Muscle of leg (tissue), 11 donors: ENCODE data around the gene SLC23A2. TPM values are rescaled to one million over a fixed set of nuclear protein-coding genes. Genes with fewer than 3 reads are reported as not detected.

Experiments
- DNase-seq: peaks from one replicate; pipeline ENCODE4 v3.0.0; 2013
- H3K27ac ChIP-seq: one replicate; pipeline ENCODE4 v1.5.1; 2013; ENCODE audit warnings: mild to moderate bottlenecking, low read length, control low read depth
- H3K27me3 ChIP-seq: one replicate; pipeline ENCODE4 v1.6.1; 2013; ENCODE audit warnings: low read length; ENCODE audit not compliant: control insufficient read depth, insufficient read depth
- H3K36me3 ChIP-seq: one replicate; pipeline ENCODE4 v1.6.1; 2013; ENCODE audit warnings: low read length; ENCODE audit not compliant: control insufficient read depth, insufficient read depth
- H3K4me1 ChIP-seq: one replicate; pipeline ENCODE4 v1.6.1; 2013; ENCODE audit warnings: low read length; ENCODE audit not compliant: control insufficient read depth, insufficient read depth
- H3K4me3 ChIP-seq: one replicate; pipeline ENCODE4 v1.5.1; 2013; ENCODE audit warnings: low read length, control low read depth
- H3K9me3 ChIP-seq: replicated peaks from 2 replicates; pipeline ENCODE4 v1.6.1; 2013; ENCODE audit warnings: low read depth, low read length; ENCODE audit not compliant: control insufficient read depth
- WGBS: methylation state at CpG from one replicate; pipeline ENCODE4 v1.1.5; 2013; ENCODE audit warnings: missing lambda C conversion rate; ENCODE audit not compliant: insufficient coverage; 5-methylcytosine and 5-hydroxymethylcytosine counted together
- polyA plus RNA-seq, 8 donors: library from polyadenylated mRNA; unstranded; fragments of 120-200 nt; gene quantifications; one replicate each; pipeline versions ENCODE4 v1.2.1 to v1.2.3, GENCODE V29; 2013; ENCODE audit warnings: inconsistent platforms in 1 of 8, low replicate concordance in 1 of 8; ENCODE audit not compliant: insufficient read length in 8 of 8, insufficient read depth in 1 of 8
- total RNA-seq: library from RNA; stranded (reverse); fragments of 120-200 nt; gene quantifications from one replicate; pipeline ENCODE4 v1.2.4, GENCODE V29; 2013

The SLC23A2 gene
- total and polyA plus RNA-seq, 9 donors: 7.6 to 13.7 (median 10.6) TPM

- Histone ChIP-seq H3K27me3 (no peaks in the 10 kb centered on the region), H3K36me3 (no peaks in the 10 kb centered on the region), H3K4me1 (peaks cover 3% of the 10 kb centered on the region), H3K9me3 (no peaks in the 10 kb centered on the region), H3K4me3 (no peak overlapping the region), H3K27ac (no peak overlapping the region)
- WGBS: 33% methylated on average over 1 of the region's 5 CpGs
- DNase-seq: peak; percentile 46
These were observed 63.6 kb downstream of the SLC23A2 start for GRCh38 chr20:4937407-4938319.

GRCh38 chr20:4936851-4937406, 64.4 kb downstream of the SLC23A2 start:
- Histone ChIP-seq H3K27ac (no peak overlapping the region), H3K36me3 (no peaks in the 10 kb centered on the region), H3K9me3 (no peaks in the 10 kb centered on the region), H3K4me3 (no peak overlapping the region), H3K27me3 (no peaks in the 10 kb centered on the region), H3K4me1 (peaks cover 3% of the 10 kb centered on the region)
- no peak for DNase-seq
- 90% methylated on average over 4 of the region's 12 CpGs for whole genome bisulfite sequencing

- no peak for DNase-seq
- no peaks in the 10 kb centered on the region for H3K27me3 ChIP-seq
- H3K4me1 ChIP-seq: peaks cover 3% of the 10 kb centered on the region
- H3K36me3 ChIP-seq: peaks cover 1% of the 10 kb centered on the region
- no peak overlapping the region for H3K4me3 ChIP-seq
- no peaks in the 10 kb centered on the region for H3K9me3 ChIP-seq
- no peak overlapping the region for H3K27ac ChIP-seq
- 91% methylated on average over 5 of the region's 6 CpGs for WGBS
These were observed 64.9 kb downstream of the SLC23A2 start for GRCh38 chr20:4936392-4936850.

- no CpG with 5 or more reads among the region's 2 CpGs for WGBS
- Histone ChIP-seq H3K27ac (no peak overlapping the region), H3K36me3 (peaks cover 9% of the 10 kb centered on the region), H3K9me3 (no peaks in the 10 kb centered on the region), H3K4me1 (no peaks in the 10 kb centered on the region), H3K27me3 (no peaks in the 10 kb centered on the region), H3K4me3 (no peak overlapping the region)
- peak; percentile 58 for DNase-seq
These were observed 69.2 kb downstream of the SLC23A2 start for GRCh38 chr20:4932061-4932460.

- Histone ChIP-seq H3K36me3 (peaks cover 10% of the 10 kb centered on the region), H3K4me3 (no peak overlapping the region), H3K27me3 (no peaks in the 10 kb centered on the region), H3K4me1 (peaks cover 12% of the 10 kb centered on the region), H3K9me3 (no peaks in the 10 kb centered on the region), H3K27ac (no peak overlapping the region)
- no peak for DNase-seq
- no CpG with 5 or more reads among the region's 5 CpGs for WGBS
These were observed 71.5 kb downstream of the SLC23A2 start for GRCh38 chr20:4929686-4930397.

GRCh38 chr20:4926531-4927156, 74.7 kb downstream of the SLC23A2 start:
- Histone ChIP-seq H3K27me3 (no peaks in the 10 kb centered on the region), H3K9me3 (no peaks in the 10 kb centered on the region), H3K4me1 (peaks cover 15% of the 10 kb centered on the region), H3K36me3 (peaks cover 10% of the 10 kb centered on the region), H3K4me3 (no peak overlapping the region), H3K27ac (peak overlapping the region; percentile 71)
- DNase-seq: no peak
- whole genome bisulfite sequencing: 80% methylated on average over 4 of the region's 6 CpGs

- H3K27ac ChIP-seq: peak overlapping the region; percentile 71
- H3K4me3 ChIP-seq: no peak overlapping the region
- H3K36me3 ChIP-seq: peaks cover 6% of the 10 kb centered on the region
- H3K4me1 ChIP-seq: peaks cover 15% of the 10 kb centered on the region
- DNase-seq: peak; percentile 85
- H3K27me3 ChIP-seq: no peaks in the 10 kb centered on the region
- H3K9me3 ChIP-seq: no peaks in the 10 kb centered on the region
- 52% methylated on average over 6 of the region's 15 CpGs for WGBS
These were observed 75.3 kb downstream of the SLC23A2 start for GRCh38 chr20:4925842-4926530.

GRCh38 chr20:4924446-4924845, 76.9 kb downstream of the SLC23A2 start:
- no peak overlapping the region for H3K27ac ChIP-seq
- no peaks in the 10 kb centered on the region for H3K27me3 ChIP-seq
- WGBS: 86% methylated on average over 2 of the region's 2 CpGs

GRCh38 chr20:4924032-4924431, 77.3 kb downstream of the SLC23A2 start:
- Histone ChIP-seq H3K27ac (no peak overlapping the region), H3K27me3 (no peaks in the 10 kb centered on the region), H3K4me3 (no peak overlapping the region), H3K9me3 (no peaks in the 10 kb centered on the region), H3K4me1 (peaks cover 15% of the 10 kb centered on the region), H3K36me3 (peaks cover 9% of the 10 kb centered on the region)
- no peak for DNase-seq
- 78% methylated on average over 5 of the region's 6 CpGs for WGBS

More at GRCh38 chr20:4924446-4924845, 76.9 kb downstream of the SLC23A2 start:
- DNase-seq: no peak
- H3K36me3 ChIP-seq: peaks cover 6% of the 10 kb centered on the region
- no peaks in the 10 kb centered on the region for H3K9me3 ChIP-seq
- peaks cover 15% of the 10 kb centered on the region for H3K4me1 ChIP-seq
- H3K4me3 ChIP-seq: no peak overlapping the region
